CD4-positive, alpha-beta T cell (primary cell): ENCODE measurements around the gene DUOXA2. TPM values are rescaled to one million over a fixed set of nuclear protein-coding genes. Genes with fewer than 3 reads are reported as not detected.

ENCODE experiments used
- ATAC-seq: fragments of 200-7000 bp; cut with Tn5 transposase; one replicate; pipeline ENCODE4 v1.10.0; 2022; ENCODE audit warnings: mild to moderate bottlenecking; ENCODE audit not compliant: poor library complexity
- CTCF ChIA-PET: fragments of 350-600 bp; sonication (Branson Sonifier 250); formaldehyde crosslinking; loops from one replicate; lab custom pipeline; 2021; ENCODE audit warnings: antibody characterized with exemption, inconsistent platforms; lab: Charles Lee
- POLR2A ChIA-PET: fragments of 350-600 bp; sonication (Branson Sonifier 250); formaldehyde crosslinking; loops from one replicate; lab custom pipeline; 2021; ENCODE audit warnings: antibody characterized with exemption, inconsistent platforms; lab: Charles Lee
- DNase-seq, 14 experiments: peaks; one replicate each; pipeline ENCODE4 v3.0.0-alpha.2; 2013 to 2020; ENCODE audit warnings: mixed read lengths in 2 of 14
- H3K27ac ChIP-seq, 2 donors: one replicate each; pipeline versions ENCODE4 v1.5.1 to v1.7.0; 2013; ENCODE audit warnings: low read length in 2 of 2, low read depth in 1 of 2, mild to moderate bottlenecking in 1 of 2
- H3K27me3 ChIP-seq, 2 experiments: 1 replicate in 1 of 2; 2 replicates in 1 of 2; pipeline versions ENCODE4 v1.6.1 to v1.7.0; 2013; ENCODE audit warnings: low read length in 2 of 2, control low read depth in 1 of 2, mild to moderate bottlenecking in 1 of 2, moderate library complexity in 1 of 2; ENCODE audit not compliant: insufficient read depth in 2 of 2, control insufficient read depth in 1 of 2
- H3K36me3 ChIP-seq: one replicate; pipeline ENCODE4 v1.6.1; 2013; ENCODE audit warnings: low read length, control low read depth; ENCODE audit not compliant: insufficient read depth
- H3K4me1 ChIP-seq: one replicate; pipeline ENCODE4 v1.6.1; 2013; ENCODE audit warnings: low read length, control low read depth; ENCODE audit not compliant: insufficient read depth
- H3K4me3 ChIP-seq: one replicate; pipeline ENCODE4 v1.5.1; 2013; ENCODE audit warnings: mild to moderate bottlenecking, low read length, moderate library complexity
- H3K9me3 ChIP-seq, 2 experiments: 1 replicate in 1 of 2; 2 replicates in 1 of 2; pipeline versions ENCODE4 v1.6.1 to v1.7.0; 2013; ENCODE audit warnings: low read length in 2 of 2, mild to moderate bottlenecking in 2 of 2, control low read depth in 1 of 2, moderate library complexity in 1 of 2; ENCODE audit not compliant: control insufficient read depth in 1 of 2, insufficient read depth in 1 of 2
- H3K27ac Mint-ChIP-seq: one replicate; pipeline ENCODE4 v1.8.0; 2020; ENCODE audit warnings: mixed read lengths
- H3K27me3 Mint-ChIP-seq: one replicate; pipeline ENCODE4 v1.8.0; 2021; ENCODE audit warnings: mixed read lengths
- H3K36me3 Mint-ChIP-seq: one replicate; pipeline ENCODE4 v1.8.0; 2021; ENCODE audit warnings: low read depth, mixed read lengths
- H3K4me1 Mint-ChIP-seq: one replicate; pipeline ENCODE4 v1.8.0; 2021; ENCODE audit warnings: low read depth, mixed read lengths
- H3K4me3 Mint-ChIP-seq: one replicate; pipeline ENCODE4 v1.8.0; 2020; ENCODE audit warnings: mild to moderate bottlenecking, mixed read lengths
- H3K9me3 Mint-ChIP-seq: one replicate; pipeline ENCODE4 v1.8.0; 2020; ENCODE audit warnings: mixed read lengths
- CTCF ChIP-seq: fragments of 200-600 bp; IDR thresholded peaks from one replicate; pipeline ENCODE4 v1.8.0; 2022; ENCODE audit warnings: antibody characterized with exemption, mild to moderate bottlenecking
- intact Hi-C, 2 experiments: fragments of 100-400 bp; cut with DNase I in 1 of 2; cut with micrococcal nuclease in 1 of 2; formaldehyde crosslinking; loops; one replicate each; pipeline versions ENCODE4 v1.15.1 to v1.9.0; 2023 to 2025; cut with DNase I, micrococcal nuclease
- total RNA-seq, 174 experiments: library from RNA in 2 of 174; stranded (reverse) in 2 of 174; gene quantifications; one replicate each; pipeline ENCODE4 v1.2.3 and lab custom pipeline; 2021 to 2026

DUOXA2 gene
- total RNA-seq, 2 experiments from 2014 or later: not detected

- ChIA-PET POLR2A (no interaction called here), CTCF (no interaction called here)
- Mint-ChIP-seq H3K36me3 (no peaks in the 10 kb centered on the region), H3K27ac (no peak overlapping the region), H3K4me1 (no peaks in the 10 kb centered on the region), H3K9me3 (no peaks in the 10 kb centered on the region), H3K4me3 (no peak overlapping the region), H3K27me3 (peaks cover 38% of the 10 kb centered on the region)
- Histone ChIP-seq H3K27me3 (peaks cover 0 to 13% of the 10 kb centered on the region in 2 experiments), H3K9me3 (no peaks in the 10 kb centered on the region), H3K27ac (no peak overlapping the region), H3K36me3 (no peaks in the 10 kb centered on the region), H3K4me3 (no peak overlapping the region), H3K4me1 (no peaks in the 10 kb centered on the region)
- ATAC-seq: no peak
- TF ChIP-seq CTCF: no peak
- intact Hi-C loops: no loop called here
- no peak for DNase-seq
These were observed 30.9 kb upstream of the DUOXA2 start for GRCh38 chr15:45083223-45083622.

GRCh38 chr15:45084163-45084562 lies 30.0 kb upstream of the DUOXA2 start:
- POLR2A ChIA-PET: no interaction called here
- no peaks in the 10 kb centered on the region for H3K36me3 Mint-ChIP-seq

GRCh38 chr15:45087513-45087912 lies 26.6 kb upstream of the DUOXA2 start:
- peaks cover 0 to 22% of the 10 kb centered on the region in 2 experiments for H3K27me3 ChIP-seq
- ATAC-seq (no peak), DNase-seq (no peak)
- no peaks in the 10 kb centered on the region for H3K4me1 ChIP-seq
- H3K9me3 Mint-ChIP-seq: no peaks in the 10 kb centered on the region
- H3K36me3 ChIP-seq: no peaks in the 10 kb centered on the region
- no peak overlapping the region for H3K4me3 Mint-ChIP-seq
- POLR2A ChIA-PET: no interaction called here
- H3K9me3 ChIP-seq: no peaks in the 10 kb centered on the region
- no peak overlapping the region for H3K27ac ChIP-seq
- CTCF ChIA-PET: no interaction called here
- H3K36me3 Mint-ChIP-seq: no peaks in the 10 kb centered on the region
- no peak overlapping the region for H3K27ac Mint-ChIP-seq
- intact Hi-C loops: no loop called here
- no peak overlapping the region for H3K4me3 ChIP-seq
- no peaks in the 10 kb centered on the region for H3K4me1 Mint-ChIP-seq
- TF ChIP-seq CTCF: no peak
- peaks cover 57% of the 10 kb centered on the region for H3K27me3 Mint-ChIP-seq

More at GRCh38 chr15:45084163-45084562, 30.0 kb upstream of the DUOXA2 start:
- no peak for ATAC-seq
- TF ChIP-seq CTCF: no peak
- peaks cover 0 to 13% of the 10 kb centered on the region in 2 experiments for H3K27me3 ChIP-seq
- peaks cover 43% of the 10 kb centered on the region for H3K27me3 Mint-ChIP-seq
- no peaks in the 10 kb centered on the region for H3K9me3 Mint-ChIP-seq
- intact Hi-C loops: no loop called here
- H3K4me3 Mint-ChIP-seq: no peak overlapping the region
- no peak overlapping the region for H3K4me3 ChIP-seq
- no peaks in the 10 kb centered on the region for H3K4me1 ChIP-seq
- no peak overlapping the region for H3K27ac Mint-ChIP-seq
- no peaks in the 10 kb centered on the region for H3K9me3 ChIP-seq
- no peak overlapping the region for H3K27ac ChIP-seq
- no peak for DNase-seq
- CTCF ChIA-PET: no interaction called here
- H3K4me1 Mint-ChIP-seq: no peaks in the 10 kb centered on the region
- H3K36me3 ChIP-seq: no peaks in the 10 kb centered on the region
